Astrocyte of the spinal cord (primary cell): ENCODE data around the gene IL1RL2.
A peak's percentile ranks its signal among the peaks of the same experiment; 100 is the strongest.

ENCODE experiments used
- DNase-seq: peaks from one replicate; pipeline ENCODE4 v3.0.0; 2011; ENCODE audit warnings: low read depth, low spot score
- H3K4me3 ChIP-seq: 2 replicates; pipeline ENCODE4 v1.5.1; 2011; ENCODE audit warnings: low read depth, mild to moderate bottlenecking, low read length, moderate library complexity
- in situ Hi-C: cut with HindIII; loops from 2 replicates; pipeline ENCODE4 v1.10.0; 2017; ENCODE audit warnings: low sequenced_read_pairs
- TF ChIP-seq, protein P1 (sequence below): IDR thresholded peaks from 2 replicates; pipeline ENCODE4 v1.5.1; 2012; ENCODE audit warnings: low read depth, mild to moderate bottlenecking, low read length, inconsistent platforms

The IL1RL2 gene

GRCh38 chr2:102253140-102253752, 66.4 kb downstream of the IL1RL2 start:
- TF ChIP-seq, protein P1, sequence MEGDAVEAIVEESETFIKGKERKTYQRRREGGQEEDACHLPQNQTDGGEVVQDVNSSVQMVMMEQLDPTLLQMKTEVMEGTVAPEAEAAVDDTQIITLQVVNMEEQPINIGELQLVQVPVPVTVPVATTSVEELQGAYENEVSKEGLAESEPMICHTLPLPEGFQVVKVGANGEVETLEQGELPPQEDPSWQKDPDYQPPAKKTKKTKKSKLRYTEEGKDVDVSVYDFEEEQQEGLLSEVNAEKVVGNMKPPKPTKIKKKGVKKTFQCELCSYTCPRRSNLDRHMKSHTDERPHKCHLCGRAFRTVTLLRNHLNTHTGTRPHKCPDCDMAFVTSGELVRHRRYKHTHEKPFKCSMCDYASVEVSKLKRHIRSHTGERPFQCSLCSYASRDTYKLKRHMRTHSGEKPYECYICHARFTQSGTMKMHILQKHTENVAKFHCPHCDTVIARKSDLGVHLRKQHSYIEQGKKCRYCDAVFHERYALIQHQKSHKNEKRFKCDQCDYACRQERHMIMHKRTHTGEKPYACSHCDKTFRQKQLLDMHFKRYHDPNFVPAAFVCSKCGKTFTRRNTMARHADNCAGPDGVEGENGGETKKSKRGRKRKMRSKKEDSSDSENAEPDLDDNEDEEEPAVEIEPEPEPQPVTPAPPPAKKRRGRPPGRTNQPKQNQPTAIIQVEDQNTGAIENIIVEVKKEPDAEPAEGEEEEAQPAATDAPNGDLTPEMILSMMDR, result no peak
- in situ Hi-C loops, result no loop called here
- H3K4me3 ChIP-seq, result no peak overlapping the region
- DNase-seq, result no peak

GRCh38 chr2:102253753-102254150, 66.9 kb downstream of the IL1RL2 start:
- peak; percentile 23 for DNase-seq
- no peak overlapping the region for H3K4me3 ChIP-seq
- TF ChIP-seq, protein P1, result peak; percentile 21
- in situ Hi-C loops, result no loop called here

- in situ Hi-C loops, result no loop called here
- TF ChIP-seq, protein P1, result no peak
- no peak overlapping the region for H3K4me3 ChIP-seq
- peak; percentile 50 for DNase-seq
Measured at GRCh38 chr2:102256276-102256675, 69.5 kb downstream of the IL1RL2 start.

DNA sequence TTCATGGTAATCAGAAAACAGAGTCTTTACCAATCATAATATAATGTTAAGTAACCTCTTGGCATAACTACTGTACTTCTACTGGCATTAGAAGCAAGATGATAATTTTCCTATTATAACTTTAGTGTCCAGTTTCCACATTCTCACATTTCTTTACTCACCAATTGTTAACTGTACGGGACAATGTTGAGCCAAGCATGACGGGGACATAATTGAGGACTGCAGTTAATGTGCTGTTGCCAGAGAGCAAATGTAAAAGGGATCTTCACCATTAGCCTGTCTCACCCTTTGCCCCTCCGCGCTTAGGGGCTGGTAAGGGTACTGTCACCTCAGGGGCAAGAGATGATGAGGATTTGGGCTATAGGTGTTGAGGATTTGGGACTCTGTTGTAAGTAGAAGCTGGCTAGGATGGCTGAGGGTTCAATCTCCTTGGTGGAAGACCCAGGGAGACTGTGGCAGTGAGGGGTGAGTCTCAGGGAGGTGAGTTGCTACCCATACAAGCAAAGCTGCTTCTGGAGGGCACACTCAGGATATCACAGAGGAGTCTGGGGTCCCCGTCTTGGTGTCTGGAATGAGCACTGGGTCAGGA, 70.1 kb downstream of the IL1RL2 start:
- in situ Hi-C loops, result no loop called here
- no peak for DNase-seq
- TF ChIP-seq, protein P1, result no peak
- no peak overlapping the region for H3K4me3 ChIP-seq

GRCh38 chr2:102258025-102258385, 71.2 kb downstream of the IL1RL2 start:
- in situ Hi-C loops, result no loop called here
- DNase-seq, result no peak
- TF ChIP-seq, protein P1, result no peak
- H3K4me3 ChIP-seq, result no peak overlapping the region

- DNase-seq, result peak; percentile 96
- in situ Hi-C loops, result no loop called here
- TF ChIP-seq, protein P1, result no peak
- no peak overlapping the region for H3K4me3 ChIP-seq
Measured at GRCh38 chr2:102258386-102259074, 71.7 kb downstream of the IL1RL2 start.
